PC-9 (cell line): ENCODE results near the gene CLC. TPM values are rescaled to one million over a fixed set of nuclear protein-coding genes. Genes with fewer than 3 reads are reported as not detected.

Experiments used
- BruUV-seq: library from RNA; stranded (reverse); fragments of 400-500 nt; replicated peaks from 2 replicates; lab custom pipeline; 2021; lab: Mats Ljungman, UMichigan
- CTCF ChIA-PET: fragments of 300-600 bp; sonication (Branson Sonifier 250); formaldehyde crosslinking; loops from one replicate; lab custom pipeline; 2022; ENCODE audit warnings: antibody characterized with exemption; lab: Charles Lee
- POLR2A ChIA-PET: fragments of 300-600 bp; sonication (Branson Sonifier 250); formaldehyde crosslinking; loops from one replicate; lab custom pipeline; 2022; ENCODE audit warnings: antibody characterized with exemption; ENCODE audit not compliant: unreplicated experiment; lab: Charles Lee
- DNase-seq, 2 experiments: peaks; one replicate each; pipeline versions ENCODE4 v3.0.0 to v3.0.0-alpha.2; 2015 to 2022; ENCODE audit warnings: mixed read lengths in 1 of 2
- H2AFZ ChIP-seq: fragments of 200-600 bp; sonication (generic); 2 replicates; pipeline ENCODE4 v1.8.1; 2017; ENCODE audit warnings: antibody characterized with exemption
- H3F3A ChIP-seq: fragments of 200-600 bp; sonication (generic); 2 replicates; pipeline ENCODE4 v1.8.1; 2017; ENCODE audit warnings: antibody characterized with exemption, mild to moderate bottlenecking, low read depth; ENCODE audit not compliant: insufficient read depth
- H3K27ac ChIP-seq: fragments of 200-600 bp; sonication (generic); 2 replicates; pipeline ENCODE4 v1.6.1; 2016; ENCODE audit warnings: mixed run types
- H3K27me3 ChIP-seq: fragments of 200-600 bp; sonication (generic); 2 replicates; pipeline ENCODE4 v1.6.1; 2016; ENCODE audit warnings: low read depth, mixed run types; ENCODE audit not compliant: insufficient read depth
- H3K36me3 ChIP-seq: fragments of 200-600 bp; sonication (generic); 2 replicates; pipeline ENCODE4 v1.6.1; 2016; ENCODE audit warnings: low read depth, mixed run types
- H3K4me1 ChIP-seq: fragments of 200-600 bp; sonication (generic); replicated peaks from 2 replicates; pipeline ENCODE4 v1.6.1; 2016; ENCODE audit warnings: mixed run types; ENCODE audit not compliant: insufficient read depth
- H3K4me2 ChIP-seq: fragments of 200-600 bp; sonication (generic); 2 replicates; pipeline ENCODE4 v1.6.1; 2017; ENCODE audit warnings: mixed run types
- H3K4me3 ChIP-seq: fragments of 200-600 bp; sonication (generic); 2 replicates; pipeline ENCODE4 v1.6.1; 2016; ENCODE audit warnings: mixed run types
- H3K79me2 ChIP-seq: fragments of 200-600 bp; sonication (generic); 2 replicates; pipeline ENCODE4 v1.6.1; 2017; ENCODE audit warnings: low read depth, mixed run types
- H3K9me2 ChIP-seq: fragments of 200-600 bp; sonication (generic); 2 replicates; pipeline ENCODE4 v1.8.1; 2017; ENCODE audit warnings: mild to moderate bottlenecking; ENCODE audit not compliant: insufficient read depth
- H3K9me3 ChIP-seq: fragments of 200-600 bp; sonication (generic); 2 replicates; pipeline ENCODE4 v1.8.1; 2016; ENCODE audit warnings: low read depth; ENCODE audit not compliant: insufficient read depth
- H4K20me1 ChIP-seq: fragments of 200-600 bp; sonication (generic); 2 replicates; pipeline ENCODE4 v1.8.1; 2017; ENCODE audit not compliant: insufficient read depth
- EZH2 ChIP-seq: fragments of 200-600 bp; sonication (generic); IDR thresholded peaks from 2 replicates; pipeline ENCODE4 v1.8.0; 2017; ENCODE audit warnings: antibody characterized with exemption, low read depth
- intact Hi-C: fragments of 100-400 bp; cut with micrococcal nuclease; formaldehyde crosslinking; loops from one replicate; pipeline ENCODE4 v1.10.0; 2022; ENCODE audit not compliant: unreplicated experiment
- total RNA-seq: library from RNA; stranded (reverse); gene quantifications from 2 replicates; pipeline ENCODE4 v1.2.3, GENCODE V29; 2021
- TF ChIP-seq, protein P1 (sequence below): fragments of 200-600 bp; sonication (generic); conservative IDR thresholded peaks from 2 replicates; pipeline ENCODE4 v1.6.1; 2017; ENCODE audit warnings: mixed run types, antibody characterized with exemption, mild to moderate bottlenecking, moderate library complexity

The CLC gene
- total RNA-seq, 1 experiment from 2014 or later = not detected

DNA sequence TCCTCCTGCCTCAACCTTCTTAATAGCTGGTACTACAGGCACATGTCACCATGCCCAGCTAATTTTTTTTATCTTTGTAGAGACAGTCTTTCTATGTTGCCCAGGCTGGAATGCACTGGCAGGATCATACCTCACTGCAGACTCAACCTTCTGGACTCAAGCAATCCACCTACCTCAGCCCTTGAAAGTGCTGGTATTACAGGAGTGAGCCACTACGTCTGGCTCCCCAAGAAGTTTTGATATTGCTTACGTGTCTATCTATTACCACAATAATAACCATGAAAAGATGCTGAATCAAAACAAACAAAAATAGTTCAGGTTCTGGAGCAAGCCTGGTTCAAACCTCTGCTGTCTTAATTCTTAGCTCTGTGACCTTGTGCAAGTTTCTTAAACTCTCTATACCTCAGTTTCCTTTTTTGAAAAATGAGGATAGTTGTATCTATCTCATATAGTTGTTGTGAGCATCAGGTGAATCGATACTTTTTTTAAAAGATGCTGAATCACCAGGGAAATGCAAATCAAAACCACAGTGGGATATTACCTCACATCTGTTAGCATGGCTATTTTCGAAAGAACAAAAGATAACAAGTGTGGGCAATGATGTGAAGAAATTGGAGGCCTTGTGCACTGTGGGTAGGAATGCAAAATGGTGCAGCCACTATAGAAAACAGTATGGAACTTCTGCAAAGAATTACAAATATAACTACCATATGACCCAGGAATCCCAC is 21.8 kb upstream of the CLC start:
- Histone ChIP-seq H4K20me1 (no peaks in the 10 kb centered on the region), H3K27ac (no peak overlapping the region), H3K36me3 (no peaks in the 10 kb centered on the region), H3F3A (no peaks in the 10 kb centered on the region), H3K27me3 (peaks cover 66% of the 10 kb centered on the region), H3K79me2 (no peaks in the 10 kb centered on the region), H3K4me3 (no peak overlapping the region), H3K9me3 (no peaks in the 10 kb centered on the region), H2AFZ (no peak overlapping the region), H3K4me1 (no peaks in the 10 kb centered on the region), H3K9me2 (no peaks in the 10 kb centered on the region), H3K4me2 (no peak overlapping the region)
- ChIA-PET POLR2A (no interaction called here), CTCF (no interaction called here)
- BruUV-seq = no TSS peak
- no peak for TF ChIP-seq EZH2
- TF ChIP-seq, protein P1, sequence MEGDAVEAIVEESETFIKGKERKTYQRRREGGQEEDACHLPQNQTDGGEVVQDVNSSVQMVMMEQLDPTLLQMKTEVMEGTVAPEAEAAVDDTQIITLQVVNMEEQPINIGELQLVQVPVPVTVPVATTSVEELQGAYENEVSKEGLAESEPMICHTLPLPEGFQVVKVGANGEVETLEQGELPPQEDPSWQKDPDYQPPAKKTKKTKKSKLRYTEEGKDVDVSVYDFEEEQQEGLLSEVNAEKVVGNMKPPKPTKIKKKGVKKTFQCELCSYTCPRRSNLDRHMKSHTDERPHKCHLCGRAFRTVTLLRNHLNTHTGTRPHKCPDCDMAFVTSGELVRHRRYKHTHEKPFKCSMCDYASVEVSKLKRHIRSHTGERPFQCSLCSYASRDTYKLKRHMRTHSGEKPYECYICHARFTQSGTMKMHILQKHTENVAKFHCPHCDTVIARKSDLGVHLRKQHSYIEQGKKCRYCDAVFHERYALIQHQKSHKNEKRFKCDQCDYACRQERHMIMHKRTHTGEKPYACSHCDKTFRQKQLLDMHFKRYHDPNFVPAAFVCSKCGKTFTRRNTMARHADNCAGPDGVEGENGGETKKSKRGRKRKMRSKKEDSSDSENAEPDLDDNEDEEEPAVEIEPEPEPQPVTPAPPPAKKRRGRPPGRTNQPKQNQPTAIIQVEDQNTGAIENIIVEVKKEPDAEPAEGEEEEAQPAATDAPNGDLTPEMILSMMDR = no peak
- intact Hi-C loops = loop anchor here (10.0 kb wide), 1 partner anchor 315 kb away; the partner anchor contains the start of gene SUPT5H
- DNase-seq = no peak

DNA sequence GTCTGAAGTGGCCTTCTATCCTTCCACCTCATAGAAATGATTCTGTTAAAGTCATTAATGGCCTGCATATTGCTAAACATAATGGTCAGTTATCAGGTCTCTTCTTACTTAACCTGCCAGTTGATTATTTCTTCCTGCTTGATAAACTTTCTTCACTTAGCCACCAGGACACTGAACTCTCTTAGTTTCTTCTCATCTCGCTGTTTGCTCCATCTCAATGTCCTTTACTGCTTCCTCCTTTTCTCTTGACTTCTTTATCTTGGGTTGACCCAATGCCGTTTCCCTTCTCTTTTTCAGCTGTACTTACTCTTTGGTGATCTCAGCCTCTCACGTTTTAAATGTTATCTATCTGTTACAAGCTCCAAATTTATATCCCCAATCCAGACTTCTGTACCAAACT is 17.1 kb upstream of the CLC start:
- H3K27me3 ChIP-seq = peaks cover 80% of the 10 kb centered on the region
- H3K4me3 ChIP-seq = no peak overlapping the region
- no TSS peak for BruUV-seq
- intact Hi-C loops = no loop called here
- H3F3A ChIP-seq = no peaks in the 10 kb centered on the region
- H3K27ac ChIP-seq = no peak overlapping the region
- H3K79me2 ChIP-seq = no peaks in the 10 kb centered on the region
- H2AFZ ChIP-seq = no peak overlapping the region
- H3K9me2 ChIP-seq = no peaks in the 10 kb centered on the region
- ChIA-PET CTCF (no interaction called here), POLR2A (no interaction called here)
- H3K9me3 ChIP-seq = no peaks in the 10 kb centered on the region
- no peak for DNase-seq
- H3K36me3 ChIP-seq = no peaks in the 10 kb centered on the region
- TF ChIP-seq EZH2 = no peak
- TF ChIP-seq, protein P1 = no peak
- H3K4me1 ChIP-seq = no peaks in the 10 kb centered on the region
- H3K4me2 ChIP-seq = no peak overlapping the region
- no peaks in the 10 kb centered on the region for H4K20me1 ChIP-seq

DNA sequence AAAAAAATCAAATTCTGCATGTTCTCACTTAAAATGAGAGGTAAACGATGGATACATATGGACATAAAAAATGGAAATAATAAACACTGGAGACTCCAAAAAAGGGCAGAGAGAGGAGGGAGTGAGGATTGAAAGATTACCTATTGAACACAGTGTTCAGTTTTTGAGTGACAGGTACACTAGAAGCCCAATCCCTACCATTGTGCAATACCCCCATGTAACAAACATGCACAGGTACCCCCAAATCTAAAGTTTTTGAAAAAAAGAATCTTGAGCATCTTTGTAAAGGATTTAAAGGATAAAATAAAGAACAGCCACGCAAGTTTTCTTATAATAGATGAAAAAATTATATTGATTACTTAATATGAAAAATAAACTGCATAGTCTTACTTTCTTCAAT is 16.7 kb upstream of the CLC start:
- Histone ChIP-seq H3K79me2 (no peaks in the 10 kb centered on the region), H3K4me1 (no peaks in the 10 kb centered on the region), H3K9me3 (no peaks in the 10 kb centered on the region), H3K4me2 (no peak overlapping the region), H2AFZ (no peak overlapping the region), H3K4me3 (no peak overlapping the region), H3K36me3 (no peaks in the 10 kb centered on the region), H4K20me1 (no peaks in the 10 kb centered on the region), H3K9me2 (no peaks in the 10 kb centered on the region), H3K27me3 (peaks cover 77% of the 10 kb centered on the region), H3F3A (no peaks in the 10 kb centered on the region), H3K27ac (no peak overlapping the region)
- CTCF ChIA-PET = no interaction called here
- DNase-seq = no peak
- TF ChIP-seq, protein P1 = no peak
- TF ChIP-seq EZH2 = no peak
- POLR2A ChIA-PET = no interaction called here
- no TSS peak for BruUV-seq
- intact Hi-C loops = no loop called here
